RWPE1 (cell line): Measurements from ENCODE around the gene TGFBI.
A peak's percentile ranks its signal among the peaks of the same experiment; 100 is the strongest.

ENCODE experiments used
- CTCF ChIA-PET: fragments of 350-600 bp; sonication (Branson Sonifier 250); formaldehyde crosslinking; extraction: SDS; loops from one replicate; lab custom pipeline; 2021; lab: Yijun Ruan, JAX
- POLR2A ChIA-PET: fragments of 400-600 bp; formaldehyde crosslinking; extraction: SDS; loops from one replicate; lab custom pipeline; 2020; ENCODE audit warnings: antibody characterized with exemption; ENCODE audit not compliant: low non-redundant PET; lab: Yijun Ruan, JAX
- DNase-seq: peaks from one replicate; pipeline ENCODE4 v3.0.0; 2012; ENCODE audit warnings: low spot score
- H3K27ac ChIP-seq: fragments of 450-650 bp; 2 replicates; pipeline ENCODE4 v1.5.1; 2017
- CTCF ChIP-seq: fragments of 450-650 bp; conservative IDR thresholded peaks from 2 replicates; pipeline ENCODE4 v1.5.1; 2017; ENCODE audit warnings: low read depth, mild to moderate bottlenecking

Gene TGFBI

GRCh38 chr5:136020001-136020382 lies 8.8 kb upstream of the TGFBI start:
- no peak for DNase-seq
- H3K27ac ChIP-seq, result peak overlapping the region; percentile 79
- ChIA-PET POLR2A (no interaction called here), CTCF (no interaction called here)
- TF ChIP-seq CTCF, result no peak

GRCh38 chr5:136020383-136021015 lies 8.3 kb upstream of the TGFBI start:
- peak; percentile 98 for DNase-seq
- H3K27ac ChIP-seq, result peak overlapping the region; percentile 79
- no peak for TF ChIP-seq CTCF
- CTCF ChIA-PET, result no interaction called here
- POLR2A ChIA-PET, result no interaction called here

GRCh38 chr5:136021016-136021405 lies 7.8 kb upstream of the TGFBI start:
- POLR2A ChIA-PET, result no interaction called here

GRCh38 chr5:136022965-136023364 lies 5.8 kb upstream of the TGFBI start:
- CTCF ChIA-PET, result no interaction called here
- TF ChIP-seq CTCF, result no peak
- DNase-seq, result no peak
- POLR2A ChIA-PET, result no interaction called here
- no peak overlapping the region for H3K27ac ChIP-seq

More at GRCh38 chr5:136021016-136021405, 7.8 kb upstream of the TGFBI start:
- H3K27ac ChIP-seq, result peak overlapping the region; percentile 79
- DNase-seq, result no peak
- CTCF ChIA-PET, result no interaction called here
- TF ChIP-seq CTCF, result no peak

- POLR2A ChIA-PET, result no interaction called here
- no peak for TF ChIP-seq CTCF
- CTCF ChIA-PET, result interaction anchor here (0.6 kb wide), 1 partner anchor 79 kb away, joined by 3 read pairs; no protein-coding TSS in a partner anchor
- no peak for DNase-seq
- no peak overlapping the region for H3K27ac ChIP-seq
Measured at GRCh38 chr5:136023958-136024541, 4.7 kb upstream of the TGFBI start.

GRCh38 chr5:136025900-136026299 lies 2.9 kb upstream of the TGFBI start:
- TF ChIP-seq CTCF, result no peak
- POLR2A ChIA-PET, result no interaction called here
- CTCF ChIA-PET, result interaction anchor here (0.5 to 0.6 kb wide), 2 partner anchors 140 to 468 kb away, joined by 3 to 6 read pairs; no protein-coding TSS in a partner anchor
- no peak overlapping the region for H3K27ac ChIP-seq
- DNase-seq, result no peak
